PC-9 (cell line): Measurements from ENCODE around the gene C4orf46. TPM values are rescaled to one million over a fixed set of nuclear protein-coding genes. Genes with fewer than 3 reads are reported as not detected.
"Not testable (repeated sequence)": the region's sequence is repeated elsewhere in the genome, so short reads cannot be mapped to it uniquely, and the experiment has no call there.

Experiments used
- BruUV-seq: library from RNA; stranded (reverse); fragments of 400-500 nt; replicated peaks from 2 replicates; lab custom pipeline; 2021; lab: Mats Ljungman, UMichigan
- CTCF ChIA-PET: fragments of 300-600 bp; sonication (Branson Sonifier 250); formaldehyde crosslinking; loops from one replicate; lab custom pipeline; 2022; ENCODE audit warnings: antibody characterized with exemption; lab: Charles Lee
- POLR2A ChIA-PET: fragments of 300-600 bp; sonication (Branson Sonifier 250); formaldehyde crosslinking; loops from one replicate; lab custom pipeline; 2022; ENCODE audit warnings: antibody characterized with exemption; ENCODE audit not compliant: unreplicated experiment; lab: Charles Lee
- DNase-seq, 2 experiments: peaks; one replicate each; pipeline versions ENCODE4 v3.0.0 to v3.0.0-alpha.2; 2015 to 2022; ENCODE audit warnings: mixed read lengths in 1 of 2
- H2AFZ ChIP-seq: fragments of 200-600 bp; sonication (generic); 2 replicates; pipeline ENCODE4 v1.8.1; 2017; ENCODE audit warnings: antibody characterized with exemption
- H3F3A ChIP-seq: fragments of 200-600 bp; sonication (generic); 2 replicates; pipeline ENCODE4 v1.8.1; 2017; ENCODE audit warnings: antibody characterized with exemption, mild to moderate bottlenecking, low read depth; ENCODE audit not compliant: insufficient read depth
- H3K27ac ChIP-seq: fragments of 200-600 bp; sonication (generic); 2 replicates; pipeline ENCODE4 v1.6.1; 2016; ENCODE audit warnings: mixed run types
- H3K27me3 ChIP-seq: fragments of 200-600 bp; sonication (generic); 2 replicates; pipeline ENCODE4 v1.6.1; 2016; ENCODE audit warnings: low read depth, mixed run types; ENCODE audit not compliant: insufficient read depth
- H3K36me3 ChIP-seq: fragments of 200-600 bp; sonication (generic); 2 replicates; pipeline ENCODE4 v1.6.1; 2016; ENCODE audit warnings: low read depth, mixed run types
- H3K4me1 ChIP-seq: fragments of 200-600 bp; sonication (generic); replicated peaks from 2 replicates; pipeline ENCODE4 v1.6.1; 2016; ENCODE audit warnings: mixed run types; ENCODE audit not compliant: insufficient read depth
- H3K4me2 ChIP-seq: fragments of 200-600 bp; sonication (generic); 2 replicates; pipeline ENCODE4 v1.6.1; 2017; ENCODE audit warnings: mixed run types
- H3K4me3 ChIP-seq: fragments of 200-600 bp; sonication (generic); 2 replicates; pipeline ENCODE4 v1.6.1; 2016; ENCODE audit warnings: mixed run types
- H3K79me2 ChIP-seq: fragments of 200-600 bp; sonication (generic); 2 replicates; pipeline ENCODE4 v1.6.1; 2017; ENCODE audit warnings: low read depth, mixed run types
- H3K9me2 ChIP-seq: fragments of 200-600 bp; sonication (generic); 2 replicates; pipeline ENCODE4 v1.8.1; 2017; ENCODE audit warnings: mild to moderate bottlenecking; ENCODE audit not compliant: insufficient read depth
- H3K9me3 ChIP-seq: fragments of 200-600 bp; sonication (generic); 2 replicates; pipeline ENCODE4 v1.8.1; 2016; ENCODE audit warnings: low read depth; ENCODE audit not compliant: insufficient read depth
- H4K20me1 ChIP-seq: fragments of 200-600 bp; sonication (generic); 2 replicates; pipeline ENCODE4 v1.8.1; 2017; ENCODE audit not compliant: insufficient read depth
- EZH2 ChIP-seq: fragments of 200-600 bp; sonication (generic); IDR thresholded peaks from 2 replicates; pipeline ENCODE4 v1.8.0; 2017; ENCODE audit warnings: antibody characterized with exemption, low read depth
- intact Hi-C: fragments of 100-400 bp; cut with micrococcal nuclease; formaldehyde crosslinking; loops from one replicate; pipeline ENCODE4 v1.10.0; 2022; ENCODE audit not compliant: unreplicated experiment
- total RNA-seq: library from RNA; stranded (reverse); gene quantifications from 2 replicates; pipeline ENCODE4 v1.2.3, GENCODE V29; 2021
- TF ChIP-seq, protein P1 (sequence below): fragments of 200-600 bp; sonication (generic); conservative IDR thresholded peaks from 2 replicates; pipeline ENCODE4 v1.6.1; 2017; ENCODE audit warnings: mixed run types, antibody characterized with exemption, mild to moderate bottlenecking, moderate library complexity

The C4orf46 gene
- total RNA-seq, 1 experiment from 2014 or later, result 9.8 TPM

DNA sequence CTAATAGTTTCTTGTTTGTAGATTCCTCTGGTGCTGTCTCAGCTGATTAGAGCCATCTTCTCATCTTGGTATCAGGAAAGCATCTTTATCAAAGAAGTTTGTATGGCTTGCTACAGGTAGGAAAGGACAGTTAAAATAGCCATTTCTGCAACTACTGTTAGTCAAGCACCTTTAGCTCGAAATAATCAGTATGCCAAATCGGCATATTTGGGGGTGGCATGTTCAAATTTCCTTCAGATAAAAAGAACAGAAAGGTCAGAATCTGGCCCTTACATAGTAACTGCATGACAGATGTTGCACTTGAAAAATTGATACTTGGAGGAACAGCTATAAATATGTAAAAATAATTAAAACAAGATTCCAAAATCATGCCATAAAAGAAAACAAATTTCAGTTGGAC, 4.8 kb downstream of the C4orf46 start:
- no peaks in the 10 kb centered on the region; the same call in 1 of the 2 replicates for H3F3A ChIP-seq
- intact Hi-C loops, result loop anchor here (1.0 kb wide), 1 partner anchor 536 kb away; no protein-coding TSS in a partner anchor
- H3K9me3 ChIP-seq, result no peaks in the 10 kb centered on the region
- no peaks in the 10 kb centered on the region for H3K36me3 ChIP-seq
- DNase-seq, result no peak
- ChIA-PET POLR2A (no interaction called here), CTCF (interaction anchor here (0.6 to 0.7 kb wide), 2 partner anchors 8 to 1060 kb away, joined by 3 to 7 read pairs; no protein-coding TSS in a partner anchor)
- no TSS peak for BruUV-seq
- TF ChIP-seq EZH2, result no peak
- H3K4me2 ChIP-seq, result no peak overlapping the region
- peaks cover 19% of the 10 kb centered on the region for H3K79me2 ChIP-seq
- H3K4me1 ChIP-seq, result peaks cover 8% of the 10 kb centered on the region
- H3K9me2 ChIP-seq, result no peaks in the 10 kb centered on the region
- no peaks in the 10 kb centered on the region for H4K20me1 ChIP-seq
- no peak overlapping the region for H3K4me3 ChIP-seq
- no peaks in the 10 kb centered on the region for H3K27me3 ChIP-seq
- H2AFZ ChIP-seq, result no peak overlapping the region
- no peak overlapping the region for H3K27ac ChIP-seq

DNA sequence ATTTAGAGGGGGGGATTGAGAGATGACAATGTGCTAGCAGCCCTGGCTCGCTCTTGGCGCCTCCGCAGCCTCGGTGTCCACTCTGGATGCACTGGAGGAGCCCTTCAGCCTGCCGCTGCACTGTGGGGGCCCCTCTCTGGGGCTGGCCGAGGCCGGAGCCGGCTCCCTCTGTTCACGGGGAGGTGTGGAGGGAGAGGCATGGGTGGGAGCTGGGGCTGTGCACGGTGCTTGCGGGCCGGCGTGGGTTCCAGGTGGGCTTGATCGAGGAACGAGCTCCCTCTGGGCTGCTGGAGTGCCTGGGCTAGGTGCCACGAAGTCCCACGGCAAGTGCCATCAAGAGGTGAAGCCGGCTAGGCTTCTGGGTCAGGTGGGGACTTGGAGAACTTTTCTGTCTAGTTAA, 6.9 kb downstream of the C4orf46 start:
- H3F3A ChIP-seq, result no peaks in the 10 kb centered on the region
- no peaks in the 10 kb centered on the region for H3K36me3 ChIP-seq
- H3K9me3 ChIP-seq, result no peaks in the 10 kb centered on the region
- no peak for DNase-seq
- CTCF ChIA-PET, result no interaction called here
- H3K4me2 ChIP-seq, result no peak overlapping the region
- 0 out of 2 replicates have a peak, but pooled peaks cover 6% of the 10 kb centered on the region for H3K79me2 ChIP-seq
- no peaks in the 10 kb centered on the region for H4K20me1 ChIP-seq
- no peaks in the 10 kb centered on the region for H3K27me3 ChIP-seq
- BruUV-seq, result no TSS peak
- TF ChIP-seq EZH2, result no peak
- TF ChIP-seq, protein P1, sequence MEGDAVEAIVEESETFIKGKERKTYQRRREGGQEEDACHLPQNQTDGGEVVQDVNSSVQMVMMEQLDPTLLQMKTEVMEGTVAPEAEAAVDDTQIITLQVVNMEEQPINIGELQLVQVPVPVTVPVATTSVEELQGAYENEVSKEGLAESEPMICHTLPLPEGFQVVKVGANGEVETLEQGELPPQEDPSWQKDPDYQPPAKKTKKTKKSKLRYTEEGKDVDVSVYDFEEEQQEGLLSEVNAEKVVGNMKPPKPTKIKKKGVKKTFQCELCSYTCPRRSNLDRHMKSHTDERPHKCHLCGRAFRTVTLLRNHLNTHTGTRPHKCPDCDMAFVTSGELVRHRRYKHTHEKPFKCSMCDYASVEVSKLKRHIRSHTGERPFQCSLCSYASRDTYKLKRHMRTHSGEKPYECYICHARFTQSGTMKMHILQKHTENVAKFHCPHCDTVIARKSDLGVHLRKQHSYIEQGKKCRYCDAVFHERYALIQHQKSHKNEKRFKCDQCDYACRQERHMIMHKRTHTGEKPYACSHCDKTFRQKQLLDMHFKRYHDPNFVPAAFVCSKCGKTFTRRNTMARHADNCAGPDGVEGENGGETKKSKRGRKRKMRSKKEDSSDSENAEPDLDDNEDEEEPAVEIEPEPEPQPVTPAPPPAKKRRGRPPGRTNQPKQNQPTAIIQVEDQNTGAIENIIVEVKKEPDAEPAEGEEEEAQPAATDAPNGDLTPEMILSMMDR, result no peak
- no peaks in the 10 kb centered on the region for H3K4me1 ChIP-seq
- intact Hi-C loops, result no loop called here
- H3K27ac ChIP-seq, result no peak overlapping the region
- no peak overlapping the region for H2AFZ ChIP-seq
- no peak overlapping the region for H3K4me3 ChIP-seq
- POLR2A ChIA-PET, result no interaction called here
- no peaks in the 10 kb centered on the region for H3K9me2 ChIP-seq

DNA sequence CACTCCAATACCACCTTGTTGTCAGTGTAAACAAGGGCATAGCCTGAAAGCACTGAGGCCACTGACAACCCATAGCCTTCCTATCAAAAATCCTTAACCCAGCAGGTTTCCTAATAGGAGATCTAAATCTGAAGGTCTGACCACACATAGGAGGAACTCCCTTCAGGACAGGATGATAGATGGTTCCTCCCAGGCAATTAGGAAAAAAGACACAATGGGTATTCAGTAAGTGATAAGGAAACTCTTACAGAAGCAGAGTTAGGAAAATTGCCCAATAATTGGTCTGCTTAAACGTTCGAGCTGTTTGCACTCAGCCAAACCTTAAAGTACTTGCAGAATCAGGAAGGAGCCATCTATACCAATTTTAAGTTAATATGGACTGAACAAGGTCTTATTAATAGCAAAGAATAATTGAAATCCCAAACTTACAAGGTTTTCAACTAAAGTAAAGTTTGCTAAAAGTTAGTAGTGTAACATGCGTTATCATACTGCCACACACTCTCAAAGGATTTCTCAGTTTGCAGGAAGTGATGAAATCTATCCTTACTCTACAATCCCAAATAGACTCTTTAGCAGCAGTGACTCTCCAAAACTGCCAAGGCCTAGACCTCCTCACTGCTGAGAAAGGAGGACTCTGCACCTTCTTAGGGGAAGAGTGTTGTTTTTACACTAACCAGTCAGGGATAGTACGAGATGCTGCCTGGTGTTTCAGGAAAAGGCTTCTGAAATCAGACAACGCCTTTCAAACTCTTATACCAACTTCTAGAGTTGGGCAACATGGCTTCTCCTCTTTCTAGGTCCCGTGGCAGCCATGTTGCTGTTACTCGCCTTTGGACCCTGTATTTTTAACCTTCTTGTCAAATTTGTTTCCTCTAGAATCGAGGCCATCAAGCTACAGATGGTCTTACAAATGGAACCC, 7.7 kb downstream of the C4orf46 start:
- H3K4me2 ChIP-seq, H3K27me3 ChIP-seq, H3K4me1 ChIP-seq, H3K79me2 ChIP-seq, H3K9me3 ChIP-seq, H3K27ac ChIP-seq, H4K20me1 ChIP-seq, BruUV-seq, POLR2A ChIA-PET, DNase-seq, H3F3A ChIP-seq, H3K9me2 ChIP-seq, H2AFZ ChIP-seq, intact Hi-C loops, H3K4me3 ChIP-seq, H3K36me3 ChIP-seq, CTCF ChIA-PET: not testable (repeated sequence)

DNA sequence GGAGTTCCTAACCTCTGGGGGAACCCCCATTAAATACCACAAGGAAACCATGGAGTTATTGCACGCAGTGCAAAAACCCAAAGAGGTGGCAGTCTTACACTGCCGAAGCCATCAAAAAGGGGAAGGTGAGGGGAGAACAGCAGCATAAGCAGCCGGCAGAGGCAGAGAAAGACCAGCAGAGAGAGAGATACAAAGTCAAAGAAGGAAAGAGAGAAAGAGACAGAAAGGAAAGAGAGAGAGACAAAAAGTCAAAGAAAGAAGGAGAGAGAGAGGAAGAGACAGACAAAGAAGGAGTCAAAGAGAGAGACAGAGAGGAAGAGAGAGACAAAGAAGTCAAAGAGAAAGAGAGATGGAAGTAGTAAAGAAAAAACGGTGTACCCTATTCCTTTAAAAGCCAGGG, 8.4 kb downstream of the C4orf46 start:
- H3K9me2 ChIP-seq, H2AFZ ChIP-seq, H3K4me2 ChIP-seq, H3K27ac ChIP-seq, H3K36me3 ChIP-seq, H3K4me3 ChIP-seq, POLR2A ChIA-PET, intact Hi-C loops, H3F3A ChIP-seq, DNase-seq, H3K27me3 ChIP-seq, H3K4me1 ChIP-seq, BruUV-seq, CTCF ChIA-PET, H3K79me2 ChIP-seq, H3K9me3 ChIP-seq, H4K20me1 ChIP-seq: not testable (repeated sequence)
